ENCODE data around the gene NRARP.
"Not testable (repeated sequence)": the region's sequence is repeated elsewhere in the genome, so short reads cannot be mapped to it uniquely, and the experiment has no call there.

NRARP gene

GRCh38 chr9:137268538-137269201, 33.4 kb downstream of the NRARP start:
- H3K4me1 ChIP-seq (ENCODE audit: control insufficient read depth in 1 of 2, insufficient read depth in 2 of 2, low read length in 2 of 2): peaks cover 4 to 11% of the 10 kb centered on the region in 2 donors
- no peak overlapping the region for H3K4me3 ChIP-seq (ENCODE audit: low read depth in 1 of 2, low read length in 2 of 2)
- H3K27me3 ChIP-seq (ENCODE audit: low read depth, low read length): no peaks in the 10 kb centered on the region
- H3K27ac ChIP-seq (ENCODE audit: low read length): no peak overlapping the region
- H3K36me3 ChIP-seq (ENCODE audit: control insufficient read depth in 1 of 2, insufficient read depth in 2 of 2, low read length in 2 of 2): peaks cover 21 to 63% of the 10 kb centered on the region in 2 donors
- H3K9me3 ChIP-seq (ENCODE audit: control insufficient read depth in 1 of 2, low read length in 2 of 2): no peaks in the 10 kb centered on the region

- H3K36me3 ChIP-seq (ENCODE audit: control insufficient read depth in 1 of 2, insufficient read depth in 2 of 2, low read length in 2 of 2): peaks cover 21 to 61% of the 10 kb centered on the region in 2 donors
- H3K4me3 ChIP-seq (ENCODE audit: low read depth in 1 of 2, low read length in 2 of 2): no peak overlapping the region
Measured at GRCh38 chr9:137267933-137268355, 34.1 kb downstream of the NRARP start.

GRCh38 chr9:137266585-137267453, 35.3 kb downstream of the NRARP start:
- Histone ChIP-seq H3K27me3 (ENCODE audit: low read depth, low read length) (no peaks in the 10 kb centered on the region), H3K9me3 (ENCODE audit: control insufficient read depth in 1 of 2, low read length in 2 of 2) (no peaks in the 10 kb centered on the region), H3K4me3 (ENCODE audit: low read depth in 1 of 2, low read length in 2 of 2) (no peak overlapping the region), H3K4me1 (ENCODE audit: control insufficient read depth in 1 of 2, insufficient read depth in 2 of 2, low read length in 2 of 2) (peaks cover 4 to 11% of the 10 kb centered on the region in 2 donors), H3K27ac (ENCODE audit: low read length) (no peak overlapping the region), H3K36me3 (ENCODE audit: control insufficient read depth in 1 of 2, insufficient read depth in 2 of 2, low read length in 2 of 2) (peaks cover 17 to 50% of the 10 kb centered on the region in 2 donors)

More at GRCh38 chr9:137267933-137268355, 34.1 kb downstream of the NRARP start:
- peaks cover 4 to 11% of the 10 kb centered on the region in 2 donors for H3K4me1 ChIP-seq (ENCODE audit: control insufficient read depth in 1 of 2, insufficient read depth in 2 of 2, low read length in 2 of 2)
- H3K27me3 ChIP-seq (ENCODE audit: low read depth, low read length): no peaks in the 10 kb centered on the region
- H3K9me3 ChIP-seq (ENCODE audit: control insufficient read depth in 1 of 2, low read length in 2 of 2): no peaks in the 10 kb centered on the region
- H3K27ac ChIP-seq (ENCODE audit: low read length): no peak overlapping the region

GRCh38 chr9:137266162-137266527, 35.9 kb downstream of the NRARP start:
- Histone ChIP-seq H3K4me1 (ENCODE audit: control insufficient read depth in 1 of 2, insufficient read depth in 2 of 2, low read length in 2 of 2) (peaks cover 4 to 11% of the 10 kb centered on the region in 2 donors), H3K36me3 (ENCODE audit: control insufficient read depth in 1 of 2, insufficient read depth in 2 of 2, low read length in 2 of 2) (peaks cover 17 to 46% of the 10 kb centered on the region in 2 donors)

GRCh38 chr9:137265496-137266161, 36.4 kb downstream of the NRARP start:
- Histone ChIP-seq H3K4me1 (ENCODE audit: control insufficient read depth in 1 of 2, insufficient read depth in 2 of 2, low read length in 2 of 2) (peaks cover 4 to 11% of the 10 kb centered on the region in 2 donors), H3K27me3 (ENCODE audit: low read depth, low read length) (no peaks in the 10 kb centered on the region), H3K36me3 (ENCODE audit: control insufficient read depth in 1 of 2, insufficient read depth in 2 of 2, low read length in 2 of 2) (peaks cover 17 to 42% of the 10 kb centered on the region in 2 donors), H3K9me3 (ENCODE audit: control insufficient read depth in 1 of 2, low read length in 2 of 2) (no peaks in the 10 kb centered on the region), H3K27ac (ENCODE audit: low read length) (no peak overlapping the region), H3K4me3 (ENCODE audit: low read depth in 1 of 2, low read length in 2 of 2) (no peak overlapping the region)

More at GRCh38 chr9:137266162-137266527, 35.9 kb downstream of the NRARP start:
- H3K27me3 ChIP-seq (ENCODE audit: low read depth, low read length): no peaks in the 10 kb centered on the region
- no peak overlapping the region for H3K27ac ChIP-seq (ENCODE audit: low read length)
- H3K4me3 ChIP-seq (ENCODE audit: low read depth in 1 of 2, low read length in 2 of 2): no peak overlapping the region
- no peaks in the 10 kb centered on the region for H3K9me3 ChIP-seq (ENCODE audit: control insufficient read depth in 1 of 2, low read length in 2 of 2)

- H3K36me3 ChIP-seq (ENCODE audit: control insufficient read depth in 1 of 2, insufficient read depth in 2 of 2, low read length in 2 of 2): peaks cover 13 to 45% of the 10 kb centered on the region in 2 donors
Measured at GRCh38 chr9:137264067-137264466, 38.0 kb downstream of the NRARP start.

GRCh38 chr9:137263506-137263905, 38.6 kb downstream of the NRARP start:
- no peak overlapping the region for H3K4me3 ChIP-seq (ENCODE audit: low read depth in 1 of 2, low read length in 2 of 2)
- no peaks in the 10 kb centered on the region for H3K9me3 ChIP-seq (ENCODE audit: control insufficient read depth in 1 of 2, low read length in 2 of 2)
- no peak overlapping the region for H3K27ac ChIP-seq (ENCODE audit: low read length)
- H3K27me3 ChIP-seq (ENCODE audit: low read depth, low read length): no peaks in the 10 kb centered on the region
- no peaks in the 10 kb centered on the region for H3K4me1 ChIP-seq (ENCODE audit: control insufficient read depth in 1 of 2, insufficient read depth in 2 of 2, low read length in 2 of 2)
- peaks cover 18 to 50% of the 10 kb centered on the region in 2 donors for H3K36me3 ChIP-seq (ENCODE audit: control insufficient read depth in 1 of 2, insufficient read depth in 2 of 2, low read length in 2 of 2)

More at GRCh38 chr9:137264067-137264466, 38.0 kb downstream of the NRARP start:
- Histone ChIP-seq H3K27me3 (ENCODE audit: low read depth, low read length) (no peaks in the 10 kb centered on the region), H3K4me3 (ENCODE audit: low read depth in 1 of 2, low read length in 2 of 2) (no peak overlapping the region), H3K9me3 (ENCODE audit: control insufficient read depth in 1 of 2, low read length in 2 of 2) (no peaks in the 10 kb centered on the region), H3K4me1 (ENCODE audit: control insufficient read depth in 1 of 2, insufficient read depth in 2 of 2, low read length in 2 of 2) (peaks cover 0 to 4% of the 10 kb centered on the region in 2 donors), H3K27ac (ENCODE audit: low read length) (no peak overlapping the region)

GRCh38 chr9:137262909-137263285, 39.2 kb downstream of the NRARP start:
- Histone ChIP-seq H3K27me3 (ENCODE audit: low read depth, low read length) (no peaks in the 10 kb centered on the region), H3K36me3 (ENCODE audit: control insufficient read depth in 1 of 2, insufficient read depth in 2 of 2, low read length in 2 of 2) (peaks cover 15 to 50% of the 10 kb centered on the region in 2 donors), H3K27ac (ENCODE audit: low read length) (no peak overlapping the region), H3K9me3 (ENCODE audit: control insufficient read depth in 1 of 2, low read length in 2 of 2) (no peaks in the 10 kb centered on the region), H3K4me1 (ENCODE audit: control insufficient read depth in 1 of 2, insufficient read depth in 2 of 2, low read length in 2 of 2) (no peaks in the 10 kb centered on the region), H3K4me3 (ENCODE audit: low read depth in 1 of 2, low read length in 2 of 2) (no peak overlapping the region)

- not testable (repeated sequence) for H3K4me3 ChIP-seq (ENCODE audit: low read depth in 1 of 2, low read length in 2 of 2); H3K27me3 ChIP-seq (ENCODE audit: low read depth, low read length); H3K27ac ChIP-seq (ENCODE audit: low read length); H3K9me3 ChIP-seq (ENCODE audit: control insufficient read depth in 1 of 2, low read length in 2 of 2); H3K4me1 ChIP-seq (ENCODE audit: control insufficient read depth in 1 of 2, insufficient read depth in 2 of 2, low read length in 2 of 2)
- peaks cover 12 to 45% of the 10 kb centered on the region in 2 donors for H3K36me3 ChIP-seq (ENCODE audit: control insufficient read depth in 1 of 2, insufficient read depth in 2 of 2, low read length in 2 of 2)
Measured at GRCh38 chr9:137262173-137262908, 39.7 kb downstream of the NRARP start.

- Histone ChIP-seq H3K36me3 (ENCODE audit: control insufficient read depth in 1 of 2, insufficient read depth in 2 of 2, low read length in 2 of 2) (peaks cover 11 to 19% of the 10 kb centered on the region in 2 donors), H3K9me3 (ENCODE audit: control insufficient read depth in 1 of 2, low read length in 2 of 2) (no peaks in the 10 kb centered on the region)
Measured at GRCh38 chr9:137256856-137257255, 45.2 kb downstream of the NRARP start.

More at GRCh38 chr9:137256856-137257255, 45.2 kb downstream of the NRARP start:
- Histone ChIP-seq H3K4me3 (ENCODE audit: low read depth in 1 of 2, low read length in 2 of 2) (peak overlapping the region in 1 of 2 donors; percentile 99), H3K27me3 (ENCODE audit: low read depth, low read length) (no peaks in the 10 kb centered on the region), H3K27ac (ENCODE audit: low read length) (no peak overlapping the region), H3K4me1 (ENCODE audit: control insufficient read depth in 1 of 2, insufficient read depth in 2 of 2, low read length in 2 of 2) (peaks cover 9 to 23% of the 10 kb centered on the region in 2 donors)
